ENCODE data around the gene LZTR1.

LZTR1 gene

GRCh38 chr22:20992056-20992442, 10.0 kb downstream of the LZTR1 start:
- no peaks in the 10 kb centered on the region for H4K20me1 ChIP-seq (ENCODE audit: insufficient read depth, low read length)
- H3K9ac ChIP-seq (ENCODE audit: low read length): no peak overlapping the region
- TF ChIP-seq, protein P1, sequence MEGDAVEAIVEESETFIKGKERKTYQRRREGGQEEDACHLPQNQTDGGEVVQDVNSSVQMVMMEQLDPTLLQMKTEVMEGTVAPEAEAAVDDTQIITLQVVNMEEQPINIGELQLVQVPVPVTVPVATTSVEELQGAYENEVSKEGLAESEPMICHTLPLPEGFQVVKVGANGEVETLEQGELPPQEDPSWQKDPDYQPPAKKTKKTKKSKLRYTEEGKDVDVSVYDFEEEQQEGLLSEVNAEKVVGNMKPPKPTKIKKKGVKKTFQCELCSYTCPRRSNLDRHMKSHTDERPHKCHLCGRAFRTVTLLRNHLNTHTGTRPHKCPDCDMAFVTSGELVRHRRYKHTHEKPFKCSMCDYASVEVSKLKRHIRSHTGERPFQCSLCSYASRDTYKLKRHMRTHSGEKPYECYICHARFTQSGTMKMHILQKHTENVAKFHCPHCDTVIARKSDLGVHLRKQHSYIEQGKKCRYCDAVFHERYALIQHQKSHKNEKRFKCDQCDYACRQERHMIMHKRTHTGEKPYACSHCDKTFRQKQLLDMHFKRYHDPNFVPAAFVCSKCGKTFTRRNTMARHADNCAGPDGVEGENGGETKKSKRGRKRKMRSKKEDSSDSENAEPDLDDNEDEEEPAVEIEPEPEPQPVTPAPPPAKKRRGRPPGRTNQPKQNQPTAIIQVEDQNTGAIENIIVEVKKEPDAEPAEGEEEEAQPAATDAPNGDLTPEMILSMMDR (IDR thresholded peaks at IDR 0.05; ENCODE audit: low read depth, low read length): no peak
- TF ChIP-seq EZH2phosphoT487 (IDR thresholded peaks at IDR 0.05; ENCODE audit: low read depth): no peak

GRCh38 chr22:20992456-20993303, 10.6 kb downstream of the LZTR1 start:
- H3K9me3 ChIP-seq (ENCODE audit: insufficient read depth, low read length): no peaks in the 10 kb centered on the region
- no peaks in the 10 kb centered on the region for H3K4me1 ChIP-seq (ENCODE audit: low read length)
- H3K27ac ChIP-seq (ENCODE audit: low read length): no peak overlapping the region
- H4K20me1 ChIP-seq (ENCODE audit: insufficient read depth, low read length): no peaks in the 10 kb centered on the region
- peaks cover 31% of the 10 kb centered on the region for H3K36me3 ChIP-seq (replicated peaks; ENCODE audit: low read depth, low read length)
- TF ChIP-seq EZH2phosphoT487 (IDR thresholded peaks at IDR 0.05; ENCODE audit: low read depth): no peak
- TF ChIP-seq, protein P1 (IDR thresholded peaks at IDR 0.05; ENCODE audit: low read depth, low read length): no peak
- H3K27me3 ChIP-seq (ENCODE audit: low read depth, low read length): no peaks in the 10 kb centered on the region
- H3K4me2 ChIP-seq (ENCODE audit: low read length): no peak overlapping the region
- H2AFZ ChIP-seq (ENCODE audit: low read depth, low read length): no peak overlapping the region
- H3K79me2 ChIP-seq (ENCODE audit: low read length): no peaks in the 10 kb centered on the region
- H3K4me3 ChIP-seq (ENCODE audit: low read length): no peak overlapping the region
- no peak overlapping the region for H3K9ac ChIP-seq (ENCODE audit: low read length)

More at GRCh38 chr22:20992056-20992442, 10.0 kb downstream of the LZTR1 start:
- no peak overlapping the region for H3K27ac ChIP-seq (ENCODE audit: low read length)
- no peak overlapping the region for H3K4me2 ChIP-seq (ENCODE audit: low read length)
- H3K9me3 ChIP-seq (ENCODE audit: insufficient read depth, low read length): no peaks in the 10 kb centered on the region
- H3K4me1 ChIP-seq (ENCODE audit: low read length): no peaks in the 10 kb centered on the region
- no peaks in the 10 kb centered on the region for H3K27me3 ChIP-seq (ENCODE audit: low read depth, low read length)
- peaks cover 28% of the 10 kb centered on the region for H3K36me3 ChIP-seq (replicated peaks; ENCODE audit: low read depth, low read length)
- no peaks in the 10 kb centered on the region for H3K79me2 ChIP-seq (ENCODE audit: low read length)
- no peak overlapping the region for H2AFZ ChIP-seq (ENCODE audit: low read depth, low read length)
- H3K4me3 ChIP-seq (ENCODE audit: low read length): no peak overlapping the region

GRCh38 chr22:20993304-20994127, 11.4 kb downstream of the LZTR1 start:
- no peaks in the 10 kb centered on the region for H3K9me3 ChIP-seq (ENCODE audit: insufficient read depth, low read length)
- no peaks in the 10 kb centered on the region for H3K4me1 ChIP-seq (ENCODE audit: low read length)
- no peak overlapping the region for H3K27ac ChIP-seq (ENCODE audit: low read length)
- H3K36me3 ChIP-seq (replicated peaks; ENCODE audit: low read depth, low read length): peaks cover 34% of the 10 kb centered on the region
- no peaks in the 10 kb centered on the region for H3K27me3 ChIP-seq (ENCODE audit: low read depth, low read length)
- no peaks in the 10 kb centered on the region for H3K79me2 ChIP-seq (ENCODE audit: low read length)
- H3K9ac ChIP-seq (ENCODE audit: low read length): no peak overlapping the region
- no peak overlapping the region for H2AFZ ChIP-seq (ENCODE audit: low read depth, low read length)
- no peak overlapping the region for H3K4me3 ChIP-seq (ENCODE audit: low read length)
- TF ChIP-seq, protein P1 (IDR thresholded peaks at IDR 0.05; ENCODE audit: low read depth, low read length): no peak
- TF ChIP-seq EZH2phosphoT487 (IDR thresholded peaks at IDR 0.05; ENCODE audit: low read depth): no peak
- no peaks in the 10 kb centered on the region for H4K20me1 ChIP-seq (ENCODE audit: insufficient read depth, low read length)
- no peak overlapping the region for H3K4me2 ChIP-seq (ENCODE audit: low read length)
